Osteoblast (primary cell): Measurements from ENCODE around the gene E2F4. TPM values are rescaled to one million over a fixed set of nuclear protein-coding genes. Genes with fewer than 3 reads are reported as not detected.

Source experiments
- DNase-seq: peaks from one replicate; pipeline ENCODE4 v3.0.0; 2011; ENCODE audit warnings: low spot score, mixed read lengths; ENCODE audit not compliant: insufficient read length; ENCODE audit errors: missing footprints
- H2AFZ ChIP-seq: 2 replicates; pipeline ENCODE4 v1.6.0; 2011; ENCODE audit warnings: mild to moderate bottlenecking, low read length
- H3K27ac ChIP-seq: 2 replicates; pipeline ENCODE4 v1.5.1; 2011; ENCODE audit warnings: mild to moderate bottlenecking, low read depth, low read length, moderate library complexity
- H3K27me3 ChIP-seq: 2 replicates; pipeline ENCODE4 v1.6.0; 2012; ENCODE audit warnings: mild to moderate bottlenecking, control low read depth, inconsistent platforms, low read length, moderate library complexity; ENCODE audit not compliant: insufficient read depth
- H3K36me3 ChIP-seq: 2 replicates; pipeline ENCODE4 v1.5.1; 2011; ENCODE audit warnings: mild to moderate bottlenecking, low read length, control low read depth, moderate library complexity; ENCODE audit not compliant: insufficient read depth
- H3K4me1 ChIP-seq: 2 replicates; pipeline ENCODE4 v1.5.1; 2011; ENCODE audit warnings: mild to moderate bottlenecking, low read length, control low read depth, moderate library complexity; ENCODE audit not compliant: insufficient read depth
- H3K4me2 ChIP-seq: 2 replicates; pipeline ENCODE4 v1.6.0; 2011; ENCODE audit warnings: mild to moderate bottlenecking, low read length; ENCODE audit not compliant: insufficient read depth
- H3K4me3 ChIP-seq: fragments of 200-600 bp; sonication (generic); 3 replicates; pipeline ENCODE4 v1.5.1; 2012; ENCODE audit warnings: mild to moderate bottlenecking, low read length, inconsistent platforms; ENCODE audit not compliant: insufficient read depth
- H3K79me2 ChIP-seq: 2 replicates; pipeline ENCODE4 v1.6.0; 2012; ENCODE audit warnings: mild to moderate bottlenecking, low read length, control low read depth, inconsistent platforms; ENCODE audit not compliant: insufficient read depth
- H3K9me3 ChIP-seq: 2 replicates; pipeline ENCODE4 v1.5.1; 2011; ENCODE audit warnings: low read depth, low read length, control low read depth
- H4K20me1 ChIP-seq: 2 replicates; pipeline ENCODE4 v1.6.0; 2012; ENCODE audit warnings: mild to moderate bottlenecking, low read length, control low read depth; ENCODE audit not compliant: insufficient read depth
- total RNA-seq: library from RNA; depleted of rRNA; stranded (reverse); fragments of >200 nt; gene quantifications from 2 replicates; pipeline ENCODE4 v1.2.3, GENCODE V29; 2012
- TF ChIP-seq, protein P1 (sequence below): IDR thresholded peaks from 2 replicates; pipeline ENCODE4 v1.5.1; 2011; ENCODE audit warnings: mild to moderate bottlenecking, low read depth, low read length, moderate library complexity; ENCODE audit errors: extremely low read depth

Gene E2F4
- total RNA-seq, 1 donor = 56.5 TPM

DNA sequence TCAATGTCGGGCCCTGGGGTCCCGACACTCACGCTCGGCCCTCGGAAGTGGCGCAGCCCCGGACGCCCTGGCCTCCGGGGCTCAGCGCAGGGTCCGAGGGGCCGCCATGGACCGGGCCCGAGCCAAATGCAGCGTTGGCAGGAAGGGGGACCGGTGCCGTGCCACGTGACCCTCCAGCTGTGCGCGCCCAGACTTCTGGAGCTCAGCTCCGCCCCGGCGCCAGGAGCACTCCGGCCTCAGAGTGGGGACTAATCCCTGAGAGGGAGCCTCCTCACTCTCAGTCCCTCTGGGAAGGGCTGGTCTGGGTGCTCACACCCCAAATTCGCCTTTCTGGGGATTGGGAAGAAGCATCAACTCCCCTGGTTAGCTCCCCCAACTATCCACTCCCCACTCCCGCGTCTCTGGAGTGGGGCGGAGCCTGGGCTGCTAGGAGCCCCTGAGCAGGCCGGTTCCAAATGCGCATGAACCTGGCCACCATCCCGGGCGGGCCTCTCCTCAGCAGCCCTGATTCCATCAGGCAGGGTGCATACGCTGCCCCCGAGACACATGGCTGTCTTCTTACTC lies 41.0 kb upstream of the E2F4 start, which contains the start of gene B3GNT9:
B3GNT9 (minus strand) TSS at position 166 of the 564 bp plus-strand sequence. CDS start 513 bp downstream, outside the sequence.
- no peaks in the 10 kb centered on the region for H3K9me3 ChIP-seq
- peaks cover 39% of the 10 kb centered on the region for H3K36me3 ChIP-seq
- peak within 1 kb of the TSS; percentile 89 for H3K4me3 ChIP-seq
- H2AFZ ChIP-seq = peak within 1 kb of the TSS; percentile 80
- no peaks in the 10 kb centered on the region for H3K27me3 ChIP-seq
- H3K4me1 ChIP-seq = peaks cover 5% of the 10 kb centered on the region
- DNase-seq = peak; percentile 100
- H3K4me2 ChIP-seq = peak within 1 kb of the TSS; percentile 74
- H4K20me1 ChIP-seq = peaks cover 24% of the 10 kb centered on the region
- TF ChIP-seq, protein P1, sequence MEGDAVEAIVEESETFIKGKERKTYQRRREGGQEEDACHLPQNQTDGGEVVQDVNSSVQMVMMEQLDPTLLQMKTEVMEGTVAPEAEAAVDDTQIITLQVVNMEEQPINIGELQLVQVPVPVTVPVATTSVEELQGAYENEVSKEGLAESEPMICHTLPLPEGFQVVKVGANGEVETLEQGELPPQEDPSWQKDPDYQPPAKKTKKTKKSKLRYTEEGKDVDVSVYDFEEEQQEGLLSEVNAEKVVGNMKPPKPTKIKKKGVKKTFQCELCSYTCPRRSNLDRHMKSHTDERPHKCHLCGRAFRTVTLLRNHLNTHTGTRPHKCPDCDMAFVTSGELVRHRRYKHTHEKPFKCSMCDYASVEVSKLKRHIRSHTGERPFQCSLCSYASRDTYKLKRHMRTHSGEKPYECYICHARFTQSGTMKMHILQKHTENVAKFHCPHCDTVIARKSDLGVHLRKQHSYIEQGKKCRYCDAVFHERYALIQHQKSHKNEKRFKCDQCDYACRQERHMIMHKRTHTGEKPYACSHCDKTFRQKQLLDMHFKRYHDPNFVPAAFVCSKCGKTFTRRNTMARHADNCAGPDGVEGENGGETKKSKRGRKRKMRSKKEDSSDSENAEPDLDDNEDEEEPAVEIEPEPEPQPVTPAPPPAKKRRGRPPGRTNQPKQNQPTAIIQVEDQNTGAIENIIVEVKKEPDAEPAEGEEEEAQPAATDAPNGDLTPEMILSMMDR = no peak
- H3K27ac ChIP-seq = peak within 1 kb of the TSS; percentile 78
- H3K79me2 ChIP-seq = peaks cover 9% of the 10 kb centered on the region

DNA sequence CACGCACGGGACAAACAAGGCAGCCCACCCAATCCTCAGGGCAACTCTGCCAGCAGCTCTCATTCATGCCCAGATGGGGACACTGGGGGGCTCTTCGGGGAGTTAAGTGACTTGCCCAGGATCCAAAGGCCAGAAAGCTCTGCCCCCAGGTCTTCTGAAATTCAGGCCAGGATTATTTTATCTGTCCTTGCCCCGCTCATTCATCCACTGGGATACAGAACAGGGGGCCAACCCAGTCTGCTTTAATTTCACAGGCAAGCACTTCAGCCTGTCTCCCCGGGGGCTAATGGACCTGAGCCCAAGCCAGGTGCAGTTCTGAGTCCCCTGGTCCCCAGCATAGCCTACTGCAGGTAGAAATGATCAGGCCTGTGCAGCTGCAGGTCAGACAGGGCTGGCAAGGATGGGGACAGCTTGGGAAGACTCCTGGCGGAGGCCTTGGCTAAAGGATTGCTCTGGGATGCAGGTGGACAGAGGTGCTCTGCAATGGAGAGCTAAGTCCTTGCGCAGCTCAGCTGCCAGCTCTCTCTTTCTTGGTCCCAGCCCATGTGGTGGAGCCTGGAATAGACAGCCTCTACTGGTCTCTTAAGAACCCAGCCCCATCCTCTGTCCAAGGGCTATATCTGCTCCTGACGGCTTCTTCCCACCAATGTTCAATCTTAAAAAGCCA lies 40.4 kb upstream of the E2F4 start:
- H3K79me2 ChIP-seq = peaks cover 9% of the 10 kb centered on the region
- peaks cover 5% of the 10 kb centered on the region for H3K4me1 ChIP-seq
- H3K27ac ChIP-seq = peak overlapping the region; percentile 78
- H3K4me2 ChIP-seq = peak overlapping the region; percentile 74
- TF ChIP-seq, protein P1 = no peak
- peaks cover 35% of the 10 kb centered on the region for H3K36me3 ChIP-seq
- DNase-seq = peak; percentile 92
- no peaks in the 10 kb centered on the region for H3K9me3 ChIP-seq
- no peaks in the 10 kb centered on the region for H3K27me3 ChIP-seq
- peaks cover 30% of the 10 kb centered on the region for H4K20me1 ChIP-seq
- peak overlapping the region; percentile 80 for H2AFZ ChIP-seq
- H3K4me3 ChIP-seq = peak overlapping the region; percentile 89

DNA sequence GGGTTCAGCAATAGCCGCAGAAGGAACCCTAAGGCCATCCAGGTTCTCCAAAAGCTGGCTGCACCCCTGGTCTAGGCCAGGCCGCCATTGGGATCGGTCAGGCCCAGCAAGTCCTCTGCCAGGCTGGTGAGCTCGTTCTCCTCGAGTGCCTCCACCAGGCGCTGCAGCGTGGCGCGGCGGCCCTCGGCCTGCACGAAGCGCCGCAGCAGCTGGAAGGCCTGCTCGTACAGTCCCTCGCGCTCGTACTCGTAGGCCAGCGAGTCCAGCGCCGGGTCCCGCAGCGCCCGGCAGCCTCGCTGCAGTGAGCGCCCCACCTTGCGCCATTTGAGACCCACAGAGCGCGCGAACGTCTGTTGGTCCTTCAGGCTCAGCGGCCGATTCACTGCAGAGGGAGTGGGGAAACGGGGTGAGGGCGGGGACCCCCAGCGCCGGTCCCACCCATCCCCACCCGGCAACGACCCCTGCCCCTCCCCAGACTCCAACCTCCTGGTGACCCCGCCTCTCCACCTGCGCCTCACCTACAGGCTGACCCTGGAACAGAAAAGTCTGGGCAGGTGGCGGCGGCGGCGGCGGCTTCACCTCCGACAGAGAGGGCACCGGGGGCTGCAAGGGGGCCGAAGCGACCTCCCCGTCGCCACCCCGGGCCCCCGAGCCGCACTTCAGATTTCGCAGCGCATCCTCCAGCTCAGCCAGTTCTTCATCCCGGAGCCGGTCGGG lies 37.2 kb upstream of the E2F4 start:
- peak; percentile 73 for DNase-seq
- H4K20me1 ChIP-seq = peaks cover 35% of the 10 kb centered on the region
- H3K9me3 ChIP-seq = no peaks in the 10 kb centered on the region
- no peak overlapping the region for H2AFZ ChIP-seq
- TF ChIP-seq, protein P1 = no peak
- H3K27ac ChIP-seq = no peak overlapping the region
- no peaks in the 10 kb centered on the region for H3K27me3 ChIP-seq
- H3K4me1 ChIP-seq = peaks cover 5% of the 10 kb centered on the region
- H3K79me2 ChIP-seq = peaks cover 9% of the 10 kb centered on the region
- H3K4me3 ChIP-seq = peak overlapping the region; percentile 47
- peak overlapping the region; percentile 79 for H3K4me2 ChIP-seq
- H3K36me3 ChIP-seq = peaks cover 6% of the 10 kb centered on the region
